K562 (cell line): ENCODE measurements around the gene OR11L1. TPM values are rescaled to one million over a fixed set of nuclear protein-coding genes. Genes with fewer than 3 reads are reported as not detected.
A peak's percentile ranks its signal among the peaks of the same experiment; 100 is the strongest.

ENCODE experiments used
- CGGBP1 ChIP-seq: fragments of 250-450 bp; sonication (Bioruptor Pico); IDR thresholded peaks from 2 replicates; pipeline ENCODE4 v1.9.0; 2021; ENCODE audit warnings: mild to moderate bottlenecking
- FOXA3 ChIP-seq, 2 experiments: fragments of 450-650 bp in 1 of 2; sonication (generic) in 1 of 2; formaldehyde crosslinking; IDR thresholded peaks in 1 of 2; conservative IDR thresholded peaks in 1 of 2; 2 replicates each; pipeline versions ENCODE4 v1.4.0 to v1.8.0; 2020 to 2022; ENCODE audit warnings: mild to moderate bottlenecking in 2 of 2, missing genetic modification reagents in 1 of 2
- HINFP ChIP-seq: fragments of 450-650 bp; conservative IDR thresholded peaks from 2 replicates; pipeline ENCODE4 v1.6.1; 2016; ENCODE audit warnings: missing genetic modification characterization, low read depth, mild to moderate bottlenecking, control low read depth, missing compliant biosample characterization
- IRF1 ChIP-seq: sonication (generic); formaldehyde crosslinking; IDR thresholded peaks from 2 replicates; pipeline ENCODE4 v1.8.0; 2022; ENCODE audit warnings: missing genetic modification reagents, mild to moderate bottlenecking, borderline replicate concordance
- IRF9 ChIP-seq: fragments of 450-650 bp; IDR thresholded peaks from 2 replicates; pipeline ENCODE4 v1.6.1; 2016; ENCODE audit warnings: missing biosample characterization, missing genetic modification characterization
- JUN ChIP-seq, 2 experiments: sonication (generic) in 1 of 2; formaldehyde crosslinking in 1 of 2; IDR thresholded peaks; 2 replicates each; pipeline versions ENCODE4 v1.6.1 to v1.8.0; 2012 to 2022; ENCODE audit warnings: borderline replicate concordance in 2 of 2, mild to moderate bottlenecking in 2 of 2, improper control_type of control experiment in 1 of 2, low read depth in 1 of 2, low read length in 1 of 2, missing genetic modification reagents in 1 of 2
- KDM5B ChIP-seq: fragments of 200-600 bp; sonication (generic); IDR thresholded peaks from 2 replicates; pipeline ENCODE4 v1.6.1; 2012; ENCODE audit warnings: low read depth, mild to moderate bottlenecking, moderate library complexity, low read length, control low read depth, inconsistent platforms; ENCODE audit not compliant: insufficient replicate concordance
- MLX ChIP-seq, 2 experiments: fragments of 450-650 bp in 1 of 2; sonication (generic) in 1 of 2; formaldehyde crosslinking; conservative IDR thresholded peaks; 2 replicates each; pipeline versions ENCODE4 v1.4.0 to v1.8.1; 2020 to 2022; ENCODE audit warnings: mild to moderate bottlenecking in 1 of 2, missing genetic modification reagents in 1 of 2
- RREB1 ChIP-seq: fragments of 250-450 bp; sonication (Bioruptor Pico); IDR thresholded peaks from 2 replicates; pipeline ENCODE4 v1.4.0; 2020
- SIN3B ChIP-seq: fragments of 450-650 bp; IDR thresholded peaks from 2 replicates; pipeline ENCODE4 v1.6.1; 2017; ENCODE audit warnings: low read depth, mild to moderate bottlenecking, moderate library complexity
- SMARCA4 ChIP-seq: fragments of 450-650 bp; IDR thresholded peaks from 2 replicates; pipeline ENCODE4 v1.6.1; 2016
- THAP7 ChIP-seq: fragments of 250-450 bp; sonication (Bioruptor Pico); IDR thresholded peaks from 2 replicates; pipeline ENCODE4 v1.5.0; 2021
- ZNF121 ChIP-seq: sonication (generic); formaldehyde crosslinking; conservative IDR thresholded peaks from 2 replicates; pipeline ENCODE4 v1.8.0; 2022; ENCODE audit warnings: missing genetic modification reagents
- ZNF316 ChIP-seq: fragments of 450-650 bp; IDR thresholded peaks from 2 replicates; pipeline ENCODE4 v1.6.1; 2016
- ZSCAN29 ChIP-seq: fragments of 450-650 bp; IDR thresholded peaks from 2 replicates; pipeline ENCODE4 v1.6.1; 2017
- polyA plus RNA-seq, 8 experiments: library from polyadenylated mRNA; depleted of rRNA in 4 of 8; stranded (reverse) in 5 of 8; unstranded in 3 of 8; fragments of >200 nt; fragmentation: Nextera tagmentation in 2 of 8; fragmentation: Illumina TruSeq in 1 of 8; extraction: Ambion mirVana in 2 of 8; extraction: Trizol in 1 of 8; gene quantifications; 2 replicates each; pipeline versions ENCODE4 v1.2.1 to v1.2.3, GENCODE V29; 2011 to 2014; ENCODE audit warnings: inconsistent platforms in 1 of 8, missing spikeins in 1 of 8
- total RNA-seq, 7 experiments: library from RNA; depleted of rRNA in 6 of 7; stranded (reverse); fragments of >200 nt in 6 of 7; fragmentation: Illumina TruSeq in 2 of 7; extraction: Trizol in 2 of 7; gene quantifications; 2 replicates each; pipeline versions ENCODE4 v1.2.1 to v1.2.3, GENCODE V29; 2011 to 2021; ENCODE audit warnings: low replicate concordance in 1 of 7

Gene OR11L1
- total and polyA plus RNA-seq, 9 of the 15 experiments (the other 6 are each of a cell fraction or from before 2014, with no cell fraction given) = not detected

GRCh38 chr1:247857985-247858619 lies 16.4 kb upstream of the OR11L1 start (continued):
- 0 out of 4 replicates have a peak, but pooled peaks have one; percentile 6 to 20 for TF ChIP-seq FOXA3 (CRISPR knock-in tag; conservative IDR thresholded peaks at IDR 0.05 in 1 of 2, IDR thresholded peaks at IDR 0.05 in 1 of 2)
- TF ChIP-seq ZSCAN29 = no peak
- TF ChIP-seq SMARCA4 = 0 out of 2 replicates have a peak, but pooled peaks have one; percentile 3
- no peak for TF ChIP-seq IRF1 (CRISPR knock-in tag)
- no peak for TF ChIP-seq CGGBP1 (CRISPR knock-in tag)
- no peak for TF ChIP-seq ZNF121 (CRISPR knock-in tag)
- peak in 1 of 2 experiments; percentile 65; a peak in 1 of 4 replicates for TF ChIP-seq MLX (CRISPR knock-in tag; conservative IDR thresholded peaks at IDR 0.05)
- 0 out of 2 replicates have a peak, but pooled peaks have one; percentile 24 for TF ChIP-seq THAP7 (CRISPR knock-in tag)
- TF ChIP-seq RREB1 (CRISPR knock-in tag) = no peak
- no peak for TF ChIP-seq KDM5B
- 0 out of 2 replicates have a peak, but pooled peaks have one; percentile 9 for TF ChIP-seq ZNF316
- no peak for TF ChIP-seq SIN3B
- TF ChIP-seq IRF9 (tag) = no peak
- TF ChIP-seq JUN (IDR thresholded peaks at IDR 0.05; ENCODE audit: borderline replicate concordance, low read depth, low read length) = no peak
- no peak for TF ChIP-seq JUN (CRISPR knock-in tag; IDR thresholded peaks at IDR 0.05; ENCODE audit: borderline replicate concordance)
- no peak for TF ChIP-seq HINFP (tag)
